Ovary (tissue), 3 donors: ENCODE results near the gene ADAMTS6.

Experiments
- CTCF ChIP-seq, 3 donors: fragments of 450-650 bp in 2 of 3; fragments of 200-600 bp in 1 of 3; IDR thresholded peaks; one replicate each; pipeline versions ENCODE4 v1.5.1 to v1.8.0; 2016 to 2022; ENCODE audit warnings: antibody characterized with exemption in 3 of 3, mild to moderate bottlenecking in 1 of 3
- EP300 ChIP-seq: sonication (generic); formaldehyde crosslinking; IDR thresholded peaks from one replicate; pipeline ENCODE4 v1.6.1; 2017; ENCODE audit warnings: antibody characterized with exemption
- POLR2A ChIP-seq: fragments of 450-650 bp; IDR thresholded peaks from one replicate; pipeline ENCODE4 v1.6.1; 2017; ENCODE audit warnings: antibody characterized with exemption, mild to moderate bottlenecking, moderate library complexity
- donor health status: DM: no; HTN: no; CAD: no.

- no peak for TF ChIP-seq CTCF (IDR thresholded peaks at IDR 0.05)
- no peak for TF ChIP-seq POLR2A
- TF ChIP-seq EP300, result no peak
Measured at GRCh38 chr5:65327582-65327981, 154.1 kb downstream of the ADAMTS6 start.
